ENCODE data around the gene SLC45A1.
"Not testable (repeated sequence)": the region's sequence is repeated elsewhere in the genome, so short reads cannot be mapped to it uniquely, and the experiment has no call there.

The SLC45A1 gene

GRCh38 chr1:8317647-8318381 lies at the start of gene SLC45A1:
Gene SLC45A1, plus strand, starts transcription at chr1:8318114. Its CDS starts 6,216 bp downstream, at chr1:8324330.
- peak; percentile 71 for DNase-seq

- DNase-seq: no peak
Observed at GRCh38 chr1:8273036-8273435, 44.9 kb upstream of the SLC45A1 start.

- DNase-seq: no peak
Observed at GRCh38 chr1:8274352-8274751, 43.6 kb upstream of the SLC45A1 start.

- no peak for DNase-seq
Observed at GRCh38 chr1:8276173-8276914, 41.6 kb upstream of the SLC45A1 start.

- no peak for DNase-seq
Observed at GRCh38 chr1:8276932-8277331, 41.0 kb upstream of the SLC45A1 start.

- DNase-seq: not testable (repeated sequence)
Observed at GRCh38 chr1:8278677-8279076, 39.2 kb upstream of the SLC45A1 start.

- no peak for DNase-seq
Observed at GRCh38 chr1:8281843-8282509, 35.9 kb upstream of the SLC45A1 start.

GRCh38 chr1:8283058-8283884 lies 34.6 kb upstream of the SLC45A1 start:
- DNase-seq: no peak

- DNase-seq: no peak
Observed at GRCh38 chr1:8284127-8284526, 33.8 kb upstream of the SLC45A1 start.

GRCh38 chr1:8285103-8285502 lies 32.8 kb upstream of the SLC45A1 start:
- DNase-seq: peak; percentile 33

- DNase-seq: no peak
Observed at GRCh38 chr1:8285965-8286364, 31.9 kb upstream of the SLC45A1 start.

GRCh38 chr1:8293118-8293517 lies 24.8 kb upstream of the SLC45A1 start:
- no peak for DNase-seq

GRCh38 chr1:8293641-8294169 lies 24.2 kb upstream of the SLC45A1 start:
- DNase-seq: no peak

- no peak for DNase-seq
Observed at GRCh38 chr1:8294170-8294697, 23.7 kb upstream of the SLC45A1 start.

GRCh38 chr1:8297245-8297644 lies 20.7 kb upstream of the SLC45A1 start:
- DNase-seq: peak; percentile 17

GRCh38 chr1:8299963-8300362 lies 18.0 kb upstream of the SLC45A1 start:
- no peak for DNase-seq

GRCh38 chr1:8302081-8302956 lies 15.6 kb upstream of the SLC45A1 start:
- DNase-seq: peak; percentile 9

GRCh38 chr1:8303141-8303540 lies 14.8 kb upstream of the SLC45A1 start:
- no peak for DNase-seq

GRCh38 chr1:8303876-8304275 lies 14.0 kb upstream of the SLC45A1 start:
- no peak for DNase-seq

- DNase-seq: no peak
Observed at GRCh38 chr1:8307628-8308027, 10.3 kb upstream of the SLC45A1 start.

GRCh38 chr1:8311068-8311718 lies 6.7 kb upstream of the SLC45A1 start:
- no peak for DNase-seq

Measured in NCI-H69 (cell line).